Measurements from ENCODE around the gene IL19.

The IL19 gene

GRCh38 chr1:206859082-206859521 is 88.5 kb downstream of the IL19 start:
- Histone ChIP-seq H4K20me1 (ENCODE audit: insufficient read depth, low read length) (no peaks in the 10 kb centered on the region), H3K9me2 (ENCODE audit: low read depth, low read length) (no peaks in the 10 kb centered on the region), H3K79me2 (ENCODE audit: insufficient read depth, low read length) (no peaks in the 10 kb centered on the region), H3F3A (ENCODE audit: insufficient read depth, low read length) (no peaks in the 10 kb centered on the region), H3K4me1 (ENCODE audit: insufficient read depth, low read length, severe bottlenecking) (no peaks in the 10 kb centered on the region), H3K9me3 (ENCODE audit: low read length) (no peaks in the 10 kb centered on the region), H3K27ac (ENCODE audit: low read depth, low read length, poor library complexity, severe bottlenecking) (no peak overlapping the region), H3K4me2 (ENCODE audit: low read length) (no peak overlapping the region), H3K9ac (ENCODE audit: low read length) (no peak overlapping the region), H3K27me3 (ENCODE audit: insufficient read depth, low read length) (no peaks in the 10 kb centered on the region; the same call in 1 of the 2 replicates), H3K36me3 (ENCODE audit: insufficient read depth, low read length) (no peaks in the 10 kb centered on the region), H2AFZ (ENCODE audit: low read length) (no peak overlapping the region), H3K4me3 (ENCODE audit: low read depth, low read length, poor library complexity, severe bottlenecking) (no peak overlapping the region)
- no peak for TF ChIP-seq CTCF (IDR thresholded peaks at IDR 0.05; ENCODE audit: low read length)
- TF ChIP-seq EZH2 (IDR thresholded peaks at IDR 0.05; ENCODE audit: borderline replicate concordance, low read length): no peak

GRCh38 chr1:206860165-206860564 is 89.6 kb downstream of the IL19 start:
- Histone ChIP-seq H4K20me1 (ENCODE audit: insufficient read depth, low read length) (no peaks in the 10 kb centered on the region), H3K27me3 (ENCODE audit: insufficient read depth, low read length) (no peaks in the 10 kb centered on the region; the same call in 1 of the 2 replicates), H3F3A (ENCODE audit: insufficient read depth, low read length) (no peaks in the 10 kb centered on the region), H3K9ac (ENCODE audit: low read length) (no peak overlapping the region), H3K79me2 (ENCODE audit: insufficient read depth, low read length) (no peaks in the 10 kb centered on the region), H3K4me3 (ENCODE audit: low read depth, low read length, poor library complexity, severe bottlenecking) (no peak overlapping the region), H2AFZ (ENCODE audit: low read length) (no peak overlapping the region), H3K4me1 (ENCODE audit: insufficient read depth, low read length, severe bottlenecking) (no peaks in the 10 kb centered on the region), H3K4me2 (ENCODE audit: low read length) (no peak overlapping the region), H3K9me2 (ENCODE audit: low read depth, low read length) (no peaks in the 10 kb centered on the region), H3K9me3 (ENCODE audit: low read length) (no peaks in the 10 kb centered on the region), H3K27ac (ENCODE audit: low read depth, low read length, poor library complexity, severe bottlenecking) (no peak overlapping the region), H3K36me3 (ENCODE audit: insufficient read depth, low read length) (no peaks in the 10 kb centered on the region)
- TF ChIP-seq CTCF (IDR thresholded peaks at IDR 0.05; ENCODE audit: low read length) (no peak), EZH2 (IDR thresholded peaks at IDR 0.05; ENCODE audit: borderline replicate concordance, low read length) (no peak)

- no peaks in the 10 kb centered on the region for H3K9me3 ChIP-seq (ENCODE audit: low read length)
- no peaks in the 10 kb centered on the region for H3K4me1 ChIP-seq (ENCODE audit: insufficient read depth, low read length, severe bottlenecking)
- no peaks in the 10 kb centered on the region for H4K20me1 ChIP-seq (ENCODE audit: insufficient read depth, low read length)
- no peaks in the 10 kb centered on the region for H3K79me2 ChIP-seq (ENCODE audit: insufficient read depth, low read length)
- H3K4me3 ChIP-seq (ENCODE audit: low read depth, low read length, poor library complexity, severe bottlenecking): no peak overlapping the region
- no peaks in the 10 kb centered on the region for H3F3A ChIP-seq (ENCODE audit: insufficient read depth, low read length)
- H2AFZ ChIP-seq (ENCODE audit: low read length): no peak overlapping the region
- no peak overlapping the region for H3K4me2 ChIP-seq (ENCODE audit: low read length)
- no peak overlapping the region for H3K9ac ChIP-seq (ENCODE audit: low read length)
- H3K9me2 ChIP-seq (ENCODE audit: low read depth, low read length): no peaks in the 10 kb centered on the region
- H3K27me3 ChIP-seq (ENCODE audit: insufficient read depth, low read length): no peaks in the 10 kb centered on the region; the same call in 1 of the 2 replicates
- H3K36me3 ChIP-seq (ENCODE audit: insufficient read depth, low read length): no peaks in the 10 kb centered on the region
- TF ChIP-seq CTCF (IDR thresholded peaks at IDR 0.05; ENCODE audit: low read length): no peak
- TF ChIP-seq EZH2 (IDR thresholded peaks at IDR 0.05; ENCODE audit: borderline replicate concordance, low read length): no peak
- H3K27ac ChIP-seq (ENCODE audit: low read depth, low read length, poor library complexity, severe bottlenecking): no peak overlapping the region
Observed at GRCh38 chr1:206863266-206863665, 92.7 kb downstream of the IL19 start.
